RWPE2 (cell line): ENCODE results near the gene THTPA.
A peak's percentile ranks its signal among the peaks of the same experiment; 100 is the strongest.

Experiments used
- ATAC-seq: fragments of 200-7000 bp; cut with Tn5 transposase; 3 replicates; pipeline ENCODE4 v1.9.1; 2021; ENCODE audit warnings: low read depth
- DNase-seq: peaks from one replicate; pipeline ENCODE4 v3.0.0-alpha.2; 2020; ENCODE audit warnings: low spot score
- H3K27ac ChIP-seq: fragments of 450-650 bp; 2 replicates; pipeline ENCODE4 v1.5.1; 2017; ENCODE audit warnings: mild to moderate bottlenecking; ENCODE audit not compliant: poor library complexity, severe bottlenecking
- H3K27me3 ChIP-seq: fragments of 250-450 bp; sonication (Bioruptor Pico); 2 replicates; pipeline ENCODE4 v1.5.1; 2021; ENCODE audit warnings: mild to moderate bottlenecking, moderate library complexity; ENCODE audit not compliant: insufficient read depth, poor library complexity, severe bottlenecking
- H3K36me3 ChIP-seq: fragments of 250-450 bp; sonication (Bioruptor Pico); 2 replicates; pipeline ENCODE4 v1.5.1; 2020; ENCODE audit warnings: low read depth, mild to moderate bottlenecking, moderate library complexity
- H3K4me1 ChIP-seq: fragments of 250-450 bp; sonication (Bioruptor Pico); 2 replicates; pipeline ENCODE4 v1.5.1; 2021; ENCODE audit warnings: mild to moderate bottlenecking, moderate library complexity; ENCODE audit not compliant: insufficient read depth, poor library complexity, severe bottlenecking
- H3K4me3 ChIP-seq: fragments of 250-450 bp; sonication (Bioruptor Pico); 2 replicates; pipeline ENCODE4 v1.5.1; 2021; ENCODE audit warnings: mild to moderate bottlenecking, moderate library complexity; ENCODE audit not compliant: severe bottlenecking
- H3K9me3 ChIP-seq: fragments of 250-450 bp; sonication (Bioruptor Pico); 2 replicates; pipeline ENCODE4 v1.5.1; 2021; ENCODE audit warnings: mild to moderate bottlenecking, moderate library complexity; ENCODE audit not compliant: severe bottlenecking
- TF ChIP-seq, protein P1 (sequence below): fragments of 450-650 bp; IDR thresholded peaks from one replicate; pipeline ENCODE4 v1.5.1; 2017; ENCODE audit warnings: mild to moderate bottlenecking, moderate library complexity; ENCODE audit not compliant: poor library complexity, severe bottlenecking

Gene THTPA

DNA sequence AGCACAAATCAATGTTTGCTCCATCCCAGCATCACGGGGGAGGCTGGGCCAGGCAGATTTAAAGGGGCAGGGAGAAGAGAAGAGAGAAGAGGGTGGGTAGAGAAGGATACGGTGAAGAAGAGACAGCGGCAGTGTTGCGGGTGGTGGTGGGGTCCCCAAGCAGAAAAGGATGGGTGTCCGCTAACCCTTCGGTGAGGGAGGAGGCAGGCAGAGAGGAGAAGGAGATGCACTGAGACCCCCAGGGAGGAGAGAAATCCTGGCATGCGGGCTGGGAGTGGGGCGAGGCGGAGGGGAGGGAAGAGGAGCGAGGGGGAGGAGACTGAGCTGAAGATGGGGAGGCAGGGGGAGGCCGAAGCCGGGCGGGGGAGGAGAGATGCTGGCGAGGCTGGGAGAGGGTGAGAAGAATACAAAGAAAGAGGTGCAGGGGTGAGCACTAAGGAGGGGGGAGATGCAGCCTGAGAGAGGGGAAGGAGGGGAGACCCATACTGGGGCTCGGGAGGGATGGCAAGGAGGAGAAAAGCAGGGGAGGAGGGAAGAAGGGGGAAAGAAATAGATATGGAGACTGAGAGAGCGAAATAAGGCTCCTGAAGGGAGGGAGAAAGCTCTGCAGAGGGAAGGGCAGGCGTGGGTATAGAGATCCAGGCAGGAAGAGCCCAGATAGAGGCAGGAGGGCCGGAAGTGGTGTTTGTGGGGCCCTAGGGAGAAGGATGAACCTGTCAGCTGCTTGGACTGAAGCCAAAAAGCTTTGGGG, 22.7 kb downstream of the THTPA start, which contains the start of gene JPH4:
Gene JPH4, minus strand, starts transcription at position 231 of the 751 bp plus-strand sequence. CDS start 1,337 bp downstream, outside the sequence.
- H3K9me3 ChIP-seq = no peaks in the 10 kb centered on the region
- H3K4me3 ChIP-seq = no peak within 1 kb of the TSS
- peaks cover 59% of the 10 kb centered on the region for H3K27me3 ChIP-seq
- TF ChIP-seq, protein P1, sequence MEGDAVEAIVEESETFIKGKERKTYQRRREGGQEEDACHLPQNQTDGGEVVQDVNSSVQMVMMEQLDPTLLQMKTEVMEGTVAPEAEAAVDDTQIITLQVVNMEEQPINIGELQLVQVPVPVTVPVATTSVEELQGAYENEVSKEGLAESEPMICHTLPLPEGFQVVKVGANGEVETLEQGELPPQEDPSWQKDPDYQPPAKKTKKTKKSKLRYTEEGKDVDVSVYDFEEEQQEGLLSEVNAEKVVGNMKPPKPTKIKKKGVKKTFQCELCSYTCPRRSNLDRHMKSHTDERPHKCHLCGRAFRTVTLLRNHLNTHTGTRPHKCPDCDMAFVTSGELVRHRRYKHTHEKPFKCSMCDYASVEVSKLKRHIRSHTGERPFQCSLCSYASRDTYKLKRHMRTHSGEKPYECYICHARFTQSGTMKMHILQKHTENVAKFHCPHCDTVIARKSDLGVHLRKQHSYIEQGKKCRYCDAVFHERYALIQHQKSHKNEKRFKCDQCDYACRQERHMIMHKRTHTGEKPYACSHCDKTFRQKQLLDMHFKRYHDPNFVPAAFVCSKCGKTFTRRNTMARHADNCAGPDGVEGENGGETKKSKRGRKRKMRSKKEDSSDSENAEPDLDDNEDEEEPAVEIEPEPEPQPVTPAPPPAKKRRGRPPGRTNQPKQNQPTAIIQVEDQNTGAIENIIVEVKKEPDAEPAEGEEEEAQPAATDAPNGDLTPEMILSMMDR = no peak
- no peak within 1 kb of the TSS for H3K27ac ChIP-seq
- no peaks in the 10 kb centered on the region for H3K4me1 ChIP-seq
- no peak for DNase-seq
- 0 out of 3 replicates have a peak, but pooled peaks have one; percentile 18 for ATAC-seq
- H3K36me3 ChIP-seq = no peaks in the 10 kb centered on the region

DNA sequence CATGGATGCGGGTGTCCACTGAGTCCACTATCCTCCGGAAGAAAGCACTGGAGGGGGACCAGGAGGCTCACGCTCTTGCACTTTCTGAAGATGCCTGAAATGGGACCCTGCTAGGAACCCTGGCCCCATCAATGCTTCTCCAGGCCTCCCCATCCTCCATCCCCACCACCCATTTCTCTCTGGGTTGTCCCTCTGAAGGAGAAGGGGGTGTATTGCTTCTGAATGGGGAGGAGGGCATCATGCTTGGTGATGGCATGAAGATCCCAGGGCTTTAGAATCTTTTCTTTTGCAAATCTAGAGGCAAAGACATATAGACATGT, 23.2 kb downstream of the THTPA start:
- peaks cover 59% of the 10 kb centered on the region for H3K27me3 ChIP-seq
- no peak for DNase-seq

DNA sequence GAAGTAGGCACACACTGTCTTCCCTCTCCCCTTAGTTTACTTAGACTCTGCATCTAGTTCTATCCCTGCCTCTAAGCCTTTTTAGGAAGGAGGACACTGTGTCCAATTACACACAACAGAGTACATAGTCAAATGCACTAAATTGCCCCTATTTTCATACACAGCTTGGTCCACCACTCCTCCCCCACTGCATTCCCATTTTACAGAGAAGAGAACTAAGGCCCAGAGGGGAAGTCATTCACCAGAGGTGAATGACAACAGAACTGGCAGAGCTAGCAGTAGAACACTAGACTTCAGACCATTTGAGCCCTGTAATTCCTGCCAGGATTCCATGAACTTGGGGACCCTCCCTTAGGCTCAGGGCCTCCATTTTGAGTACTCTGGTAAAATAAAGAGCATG, 23.7 kb downstream of the THTPA start:
- no peak overlapping the region for H3K4me3 ChIP-seq
- no peak for ATAC-seq

More for the DNA sequence above, 23.2 kb downstream of the THTPA start:
- no peaks in the 10 kb centered on the region for H3K36me3 ChIP-seq
- TF ChIP-seq, protein P1 = no peak
- H3K4me1 ChIP-seq = no peaks in the 10 kb centered on the region
- H3K4me3 ChIP-seq = no peak overlapping the region
- ATAC-seq = no peak
- H3K27ac ChIP-seq = no peak overlapping the region
- no peaks in the 10 kb centered on the region for H3K9me3 ChIP-seq

DNA sequence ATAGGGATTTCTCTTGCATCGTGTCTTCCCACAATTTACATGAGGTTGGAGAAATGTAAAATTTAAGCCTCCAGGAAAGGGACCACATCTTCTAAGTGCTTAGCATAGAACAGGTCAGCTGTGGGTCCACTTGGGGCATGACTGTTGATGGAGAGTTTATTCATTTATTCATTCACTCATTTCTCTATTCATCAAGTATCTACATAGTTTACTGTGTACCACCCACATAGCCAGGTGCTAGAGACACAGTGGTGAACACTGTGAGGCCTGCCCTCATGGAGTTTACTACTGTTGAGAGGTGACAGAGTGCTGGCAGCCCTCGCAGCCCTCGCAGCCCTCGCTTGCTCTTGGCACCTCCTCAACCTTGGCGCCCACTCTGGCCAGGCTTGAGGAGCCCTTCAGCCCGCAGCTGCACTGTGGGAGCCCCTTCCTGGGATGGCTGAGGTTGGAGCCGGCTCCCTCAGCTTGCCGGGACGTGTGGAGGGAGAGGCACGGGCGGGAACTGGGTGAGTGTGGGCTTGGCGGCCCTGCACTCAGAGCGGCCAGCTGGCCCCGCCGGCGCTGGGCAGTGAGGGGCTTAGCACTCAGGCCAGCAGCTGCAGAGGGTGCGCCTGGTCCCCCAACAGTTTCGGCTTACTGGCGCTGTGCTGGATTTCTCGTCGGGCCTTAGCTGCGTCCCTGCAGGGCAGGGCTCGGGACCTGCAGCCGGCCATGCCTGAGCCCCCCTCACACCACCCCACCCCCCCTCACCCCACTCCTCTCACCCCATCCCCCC, 24.3 kb downstream of the THTPA start:
- TF ChIP-seq, protein P1 = no peak
- Histone ChIP-seq H3K4me3 (no peak overlapping the region), H3K9me3 (no peaks in the 10 kb centered on the region), H3K36me3 (no peaks in the 10 kb centered on the region), H3K4me1 (no peaks in the 10 kb centered on the region), H3K27ac (no peak overlapping the region), H3K27me3 (peaks cover 51% of the 10 kb centered on the region)
- ATAC-seq (no peak), DNase-seq (no peak)

More for the DNA sequence above, 23.7 kb downstream of the THTPA start:
- H3K9me3 ChIP-seq = no peaks in the 10 kb centered on the region
- H3K36me3 ChIP-seq = no peaks in the 10 kb centered on the region
- TF ChIP-seq, protein P1 = no peak
- DNase-seq = no peak
- H3K4me1 ChIP-seq = no peaks in the 10 kb centered on the region
- no peak overlapping the region for H3K27ac ChIP-seq
- peaks cover 54% of the 10 kb centered on the region for H3K27me3 ChIP-seq
